CD14-positive monocyte (primary cell): Measurements from ENCODE around the gene FAM53B. TPM values are rescaled to one million over a fixed set of nuclear protein-coding genes. Genes with fewer than 3 reads are reported as not detected.

Experiments
- DNase-seq, 3 donors: peaks; one replicate each; pipeline ENCODE4 v3.0.0-alpha.2; 2011 to 2022
- H2AFZ ChIP-seq: 2 replicates; pipeline ENCODE4 v1.6.0; 2012; ENCODE audit warnings: mild to moderate bottlenecking, low read depth, low read length, inconsistent platforms; ENCODE audit not compliant: insufficient read depth, poor library complexity, severe bottlenecking
- H3K27ac ChIP-seq, 2 donors: 1 replicate in 1 of 2; 2 replicates in 1 of 2; pipeline ENCODE4 v1.5.1; 2012 to 2013; ENCODE audit warnings: low read length in 2 of 2, control low read depth in 1 of 2, inconsistent platforms in 1 of 2, low read depth in 1 of 2, mild to moderate bottlenecking in 1 of 2
- H3K27me3 ChIP-seq, 2 donors: one replicate each; pipeline versions ENCODE4 v1.6.0 to v1.6.1; 2011 to 2013; ENCODE audit warnings: low read length in 2 of 2; ENCODE audit not compliant: control insufficient read depth in 2 of 2, insufficient read depth in 2 of 2
- H3K36me3 ChIP-seq, 2 donors: replicated peaks in 1 of 2; 1 replicate in 1 of 2; 2 replicates in 1 of 2; pipeline versions ENCODE4 v1.5.1 to v1.6.1; 2012 to 2013; ENCODE audit warnings: low read length in 2 of 2, control low read depth in 1 of 2, inconsistent platforms in 1 of 2, mild to moderate bottlenecking in 1 of 2; ENCODE audit not compliant: insufficient read depth in 2 of 2, control insufficient read depth in 1 of 2
- H3K4me1 ChIP-seq, 2 donors: 1 replicate in 1 of 2; 2 replicates in 1 of 2; pipeline versions ENCODE4 v1.5.1 to v1.6.1; 2012 to 2013; ENCODE audit warnings: low read length in 2 of 2, control low read depth in 1 of 2, inconsistent platforms in 1 of 2, mild to moderate bottlenecking in 1 of 2, moderate library complexity in 1 of 2; ENCODE audit not compliant: insufficient read depth in 2 of 2, control insufficient read depth in 1 of 2
- H3K4me2 ChIP-seq: replicated peaks from 2 replicates; pipeline ENCODE3; 2012; ENCODE audit warnings: low read length, moderate library complexity, mild to moderate bottlenecking; ENCODE audit not compliant: poor library complexity, severe bottlenecking; ENCODE audit errors: extremely low read depth
- H3K4me3 ChIP-seq, 3 experiments: fragments of 200-600 bp in 1 of 3; sonication (generic) in 1 of 3; replicated peaks in 1 of 3; 1 replicate in 2 of 3; 2 replicates in 1 of 3; pipeline ENCODE4 v1.5.1; 2011 to 2013; ENCODE audit warnings: low read length in 3 of 3, mild to moderate bottlenecking in 3 of 3, control low read depth in 2 of 3, low read depth in 2 of 3, inconsistent platforms in 1 of 3, moderate library complexity in 1 of 3
- H3K79me2 ChIP-seq: 2 replicates; pipeline ENCODE4 v1.6.0; 2012; ENCODE audit warnings: mild to moderate bottlenecking, control low read depth, inconsistent platforms, low read length, moderate library complexity; ENCODE audit not compliant: insufficient read depth
- H3K9ac ChIP-seq: 2 replicates; pipeline ENCODE4 v1.6.0; 2017; ENCODE audit warnings: low read length, mild to moderate bottlenecking; ENCODE audit not compliant: insufficient read depth, poor library complexity, severe bottlenecking
- H3K9me3 ChIP-seq, 2 donors: replicated peaks in 1 of 2; 1 replicate in 1 of 2; 2 replicates in 1 of 2; pipeline versions ENCODE4 v1.5.1 to v1.6.1; 2012 to 2013; ENCODE audit warnings: low read length in 2 of 2, control low read depth in 1 of 2; ENCODE audit not compliant: control insufficient read depth in 1 of 2, insufficient read depth in 1 of 2
- H4K20me1 ChIP-seq: 2 replicates; pipeline ENCODE4 v1.6.0; 2012; ENCODE audit warnings: mild to moderate bottlenecking, low read length, control low read depth, moderate library complexity; ENCODE audit not compliant: insufficient read depth
- H3K27ac Mint-ChIP-seq, 7 donors: one replicate each; pipeline ENCODE4 v1.8.0; 2020; ENCODE audit warnings: mild to moderate bottlenecking in 7 of 7, mixed read lengths in 7 of 7, moderate library complexity in 6 of 7, inconsistent platforms in 2 of 7
- H3K27me3 Mint-ChIP-seq, 3 donors: one replicate each; pipeline ENCODE4 v1.8.0; 2021 to 2022; ENCODE audit warnings: low read depth in 3 of 3, mild to moderate bottlenecking in 3 of 3, mixed read lengths in 3 of 3, moderate library complexity in 3 of 3, inconsistent platforms in 1 of 3
- H3K36me3 Mint-ChIP-seq, 2 donors: one replicate each; pipeline ENCODE4 v1.8.0; 2020; ENCODE audit warnings: mixed read lengths in 2 of 2, inconsistent platforms in 1 of 2, mild to moderate bottlenecking in 1 of 2
- H3K4me1 Mint-ChIP-seq: one replicate; pipeline ENCODE4 v1.8.0; 2020; ENCODE audit warnings: mild to moderate bottlenecking, mixed read lengths
- H3K4me3 Mint-ChIP-seq, 2 donors: one replicate each; pipeline ENCODE4 v1.8.0; 2020; ENCODE audit warnings: mild to moderate bottlenecking in 2 of 2, mixed read lengths in 2 of 2, moderate library complexity in 1 of 2
- H3K9me3 Mint-ChIP-seq, 7 donors: one replicate each; pipeline ENCODE4 v1.8.0; 2020 to 2022; ENCODE audit warnings: mixed read lengths in 7 of 7, mild to moderate bottlenecking in 6 of 7, moderate library complexity in 6 of 7, inconsistent platforms in 2 of 7
- WGBS: methylation state at CpG from one replicate; pipeline ENCODE4 v1.1.5; 2013; ENCODE audit warnings: missing lambda C conversion rate; ENCODE audit not compliant: insufficient coverage; 5-methylcytosine and 5-hydroxymethylcytosine counted together
- intact Hi-C, 2 donors: fragments of 100-400 bp; cut with micrococcal nuclease; formaldehyde crosslinking; loops; one replicate each; pipeline versions ENCODE4 v1.15.0 to v1.15.1; 2023
- polyA plus RNA-seq, 3 donors: library from polyadenylated mRNA; depleted of rRNA in 1 of 3; unstranded in 2 of 3; stranded (reverse) in 1 of 3; fragments of 300-500 nt in 2 of 3; fragments of >200 nt in 1 of 3; fragmentation: Illumina TruSeq in 2 of 3; gene quantifications; 1 replicate in 2 of 3; 2 replicates in 1 of 3; pipeline ENCODE4 v1.2.3, GENCODE V29; 2012 to 2021
- TF ChIP-seq, protein P1 (sequence below): fragments of 200-600 bp; IDR thresholded peaks from one replicate; pipeline ENCODE4 v1.8.0; 2022; ENCODE audit warnings: antibody characterized with exemption, mild to moderate bottlenecking

The FAM53B gene
- polyA plus RNA-seq, 3 donors: 5.8 to 23.3 (median 12.6) TPM

DNA sequence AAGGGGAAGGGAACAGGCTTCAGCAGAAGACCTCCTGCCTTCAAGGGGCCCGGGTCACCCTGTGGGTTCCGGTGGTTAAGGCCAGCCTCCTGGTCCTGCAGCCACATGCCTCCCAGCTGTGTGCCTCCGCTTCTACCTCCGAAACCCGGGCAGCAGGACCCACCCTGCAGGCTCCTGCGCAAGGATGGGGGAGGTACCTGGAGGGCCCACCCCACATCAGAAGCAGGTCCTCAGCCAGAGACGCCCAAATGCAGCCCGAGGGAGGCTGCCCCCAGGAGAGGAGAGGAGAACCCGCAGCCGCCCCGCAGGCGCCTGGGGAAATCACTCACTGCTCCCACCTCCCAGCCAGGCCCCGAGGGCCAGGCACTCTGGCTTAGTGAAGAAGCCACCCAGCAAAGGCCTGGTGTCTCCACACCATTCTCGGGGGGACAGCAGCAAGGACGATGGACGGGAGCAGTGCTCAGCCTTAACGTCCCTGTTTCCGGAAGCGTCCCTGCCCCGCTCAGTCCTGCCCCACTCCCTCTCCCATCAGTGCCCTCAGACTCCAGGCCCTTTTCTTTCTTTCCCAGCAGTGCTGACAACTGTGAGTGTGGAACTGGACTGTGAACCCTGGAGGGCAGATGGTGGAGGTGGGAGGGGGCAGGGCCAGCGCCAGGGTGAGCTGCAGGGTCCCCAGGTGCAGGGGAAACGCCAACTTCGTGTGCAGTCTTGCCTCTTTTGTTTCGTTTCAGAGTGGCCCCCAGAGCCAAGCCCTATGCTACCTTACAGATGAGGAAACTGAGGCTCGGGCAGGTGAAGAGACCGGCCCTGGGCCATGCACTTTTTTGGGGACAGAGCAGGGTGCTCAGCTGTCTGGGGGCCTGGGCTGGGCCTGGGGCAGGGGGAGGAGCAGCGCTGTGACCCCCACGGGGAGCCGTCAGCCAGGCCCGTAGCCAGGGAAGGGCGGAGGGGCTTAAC lies 138.0 kb downstream of the FAM53B start:
- H4K20me1 ChIP-seq: no peaks in the 10 kb centered on the region
- no peak overlapping the region for H3K27ac Mint-ChIP-seq
- H3K79me2 ChIP-seq: no peaks in the 10 kb centered on the region
- no peak overlapping the region for H3K9ac ChIP-seq
- H3K9me3 ChIP-seq: no peaks in the 10 kb centered on the region
- WGBS: 61% methylated on average over 21 of the region's 31 CpGs
- H3K4me1 ChIP-seq: peaks cover 13 to 14% of the 10 kb centered on the region in 2 donors
- H3K9me3 Mint-ChIP-seq: no peaks in the 10 kb centered on the region
- no peak for DNase-seq
- H3K4me1 Mint-ChIP-seq: peaks cover 20% of the 10 kb centered on the region
- H3K4me3 ChIP-seq: no peak overlapping the region
- no peaks in the 10 kb centered on the region for H3K27me3 ChIP-seq
- TF ChIP-seq, protein P1, sequence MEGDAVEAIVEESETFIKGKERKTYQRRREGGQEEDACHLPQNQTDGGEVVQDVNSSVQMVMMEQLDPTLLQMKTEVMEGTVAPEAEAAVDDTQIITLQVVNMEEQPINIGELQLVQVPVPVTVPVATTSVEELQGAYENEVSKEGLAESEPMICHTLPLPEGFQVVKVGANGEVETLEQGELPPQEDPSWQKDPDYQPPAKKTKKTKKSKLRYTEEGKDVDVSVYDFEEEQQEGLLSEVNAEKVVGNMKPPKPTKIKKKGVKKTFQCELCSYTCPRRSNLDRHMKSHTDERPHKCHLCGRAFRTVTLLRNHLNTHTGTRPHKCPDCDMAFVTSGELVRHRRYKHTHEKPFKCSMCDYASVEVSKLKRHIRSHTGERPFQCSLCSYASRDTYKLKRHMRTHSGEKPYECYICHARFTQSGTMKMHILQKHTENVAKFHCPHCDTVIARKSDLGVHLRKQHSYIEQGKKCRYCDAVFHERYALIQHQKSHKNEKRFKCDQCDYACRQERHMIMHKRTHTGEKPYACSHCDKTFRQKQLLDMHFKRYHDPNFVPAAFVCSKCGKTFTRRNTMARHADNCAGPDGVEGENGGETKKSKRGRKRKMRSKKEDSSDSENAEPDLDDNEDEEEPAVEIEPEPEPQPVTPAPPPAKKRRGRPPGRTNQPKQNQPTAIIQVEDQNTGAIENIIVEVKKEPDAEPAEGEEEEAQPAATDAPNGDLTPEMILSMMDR: no peak
- H3K36me3 ChIP-seq: no peaks in the 10 kb centered on the region
- no peak overlapping the region for H3K27ac ChIP-seq
- H3K27me3 Mint-ChIP-seq: peaks cover 0 to 3% (median 2%) of the 10 kb centered on the region in 3 donors
- H3K4me3 Mint-ChIP-seq: no peak overlapping the region
- intact Hi-C loops: no loop called here
- H2AFZ ChIP-seq: no peak overlapping the region
- H3K36me3 Mint-ChIP-seq: peaks cover 4 to 7% of the 10 kb centered on the region in 2 donors
- no peak overlapping the region for H3K4me2 ChIP-seq

- H3K27ac Mint-ChIP-seq: peak overlapping the region in 2 of 7 donors; percentile 72 to 78
- no peak overlapping the region for H2AFZ ChIP-seq
Measured at GRCh38 chr10:124605481-124605855, 138.7 kb downstream of the FAM53B start.

More at GRCh38 chr10:124605481-124605855, 138.7 kb downstream of the FAM53B start:
- Histone ChIP-seq H3K9me3 (no peaks in the 10 kb centered on the region), H4K20me1 (no peaks in the 10 kb centered on the region), H3K9ac (no peak overlapping the region), H3K27me3 (no peaks in the 10 kb centered on the region), H3K79me2 (no peaks in the 10 kb centered on the region), H3K4me1 (peaks cover 9 to 10% of the 10 kb centered on the region in 2 donors), H3K27ac (no peak overlapping the region), H3K4me2 (no peak overlapping the region), H3K36me3 (no peaks in the 10 kb centered on the region), H3K4me3 (no peak overlapping the region)
- TF ChIP-seq, protein P1: no peak
- intact Hi-C loops: no loop called here
- no peak overlapping the region for H3K4me3 Mint-ChIP-seq
- 75% methylated on average over 5 of the region's 5 CpGs for WGBS
- peaks cover 4 to 7% of the 10 kb centered on the region in 2 donors for H3K36me3 Mint-ChIP-seq
- peaks cover 17% of the 10 kb centered on the region for H3K4me1 Mint-ChIP-seq
- no peak for DNase-seq
- no peaks in the 10 kb centered on the region for H3K9me3 Mint-ChIP-seq
- H3K27me3 Mint-ChIP-seq: peaks cover 0 to 4% (median 3%) of the 10 kb centered on the region in 3 donors
